Activated T-cell treated with anti-CD3 and anti-CD28 coated beads, Interleukin-2, amount 50 U/mL, for 4 hours (primary cell): ENCODE data around the gene HCAR2. TPM values are rescaled to one million over a fixed set of nuclear protein-coding genes. Genes with fewer than 3 reads are reported as not detected.
"Not testable (repeated sequence)": the region's sequence is repeated elsewhere in the genome, so short reads cannot be mapped to it uniquely, and the experiment has no call there.

Experiments
- ATAC-seq, 2 donors: fragments of 200-7000 bp; cut with Tn5 transposase; one replicate each; pipeline ENCODE4 v1.10.0; 2021
- DNase-seq: peaks from one replicate; pipeline ENCODE4 v3.0.0-alpha.2; 2020
- H3K27me3 Mint-ChIP-seq: one replicate; pipeline ENCODE4 v1.8.0; 2021; ENCODE audit warnings: low read depth, mixed read lengths
- H3K36me3 Mint-ChIP-seq: one replicate; pipeline ENCODE4 v1.8.0; 2022; ENCODE audit warnings: mixed read lengths; ENCODE audit not compliant: insufficient read depth
- H3K4me1 Mint-ChIP-seq: one replicate; pipeline ENCODE4 v1.8.0; 2021; ENCODE audit warnings: low read depth, mixed read lengths
- H3K4me3 Mint-ChIP-seq: one replicate; pipeline ENCODE4 v1.8.0; 2021; ENCODE audit warnings: mild to moderate bottlenecking, moderate library complexity, mixed read lengths
- H3K9me3 Mint-ChIP-seq: one replicate; pipeline ENCODE4 v1.8.0; 2021; ENCODE audit warnings: mixed read lengths
- total RNA-seq, 3 donors: library from RNA; stranded (reverse); gene quantifications; one replicate each; pipeline ENCODE4 v1.2.1, GENCODE V29; 2021

HCAR2 gene
- total RNA-seq, 3 donors from 2014 or later: not detected

GRCh38 chr12:122700038-122700710, 3.0 kb downstream of the HCAR2 start:
- H3K4me3 Mint-ChIP-seq, H3K27me3 Mint-ChIP-seq, H3K4me1 Mint-ChIP-seq, H3K36me3 Mint-ChIP-seq, DNase-seq, H3K9me3 Mint-ChIP-seq, ATAC-seq: not testable (repeated sequence)

GRCh38 chr12:122696922-122697321, 6.2 kb downstream of the HCAR2 start:
- H3K36me3 Mint-ChIP-seq, H3K4me3 Mint-ChIP-seq, DNase-seq, ATAC-seq, H3K9me3 Mint-ChIP-seq, H3K4me1 Mint-ChIP-seq, H3K27me3 Mint-ChIP-seq: not testable (repeated sequence)

DNA sequence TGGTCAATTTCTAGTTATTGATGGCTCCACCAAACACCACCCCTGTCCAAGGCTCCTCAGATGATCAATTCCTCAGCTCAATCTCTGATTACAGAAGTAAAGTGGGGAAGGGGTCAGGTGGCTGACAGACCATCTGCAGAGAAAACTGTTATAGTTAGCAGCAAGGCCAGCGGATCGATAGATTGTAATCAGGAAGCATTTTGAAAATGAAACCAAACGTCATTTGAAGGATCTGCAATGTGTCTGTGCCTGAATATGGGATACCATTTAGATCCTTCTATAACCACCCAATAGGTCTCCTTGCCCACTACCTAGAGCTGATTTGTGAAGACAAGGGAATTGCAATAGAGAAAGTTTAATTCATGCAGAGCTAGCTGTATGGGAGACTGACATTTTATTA, 11.6 kb downstream of the HCAR2 start:
- H3K4me1 Mint-ChIP-seq: no peaks in the 10 kb centered on the region
- no peaks in the 10 kb centered on the region for H3K9me3 Mint-ChIP-seq
- H3K36me3 Mint-ChIP-seq: no peaks in the 10 kb centered on the region
- no peak overlapping the region for H3K4me3 Mint-ChIP-seq
- no peaks in the 10 kb centered on the region for H3K27me3 Mint-ChIP-seq
- no peak for ATAC-seq
- DNase-seq: no peak

DNA sequence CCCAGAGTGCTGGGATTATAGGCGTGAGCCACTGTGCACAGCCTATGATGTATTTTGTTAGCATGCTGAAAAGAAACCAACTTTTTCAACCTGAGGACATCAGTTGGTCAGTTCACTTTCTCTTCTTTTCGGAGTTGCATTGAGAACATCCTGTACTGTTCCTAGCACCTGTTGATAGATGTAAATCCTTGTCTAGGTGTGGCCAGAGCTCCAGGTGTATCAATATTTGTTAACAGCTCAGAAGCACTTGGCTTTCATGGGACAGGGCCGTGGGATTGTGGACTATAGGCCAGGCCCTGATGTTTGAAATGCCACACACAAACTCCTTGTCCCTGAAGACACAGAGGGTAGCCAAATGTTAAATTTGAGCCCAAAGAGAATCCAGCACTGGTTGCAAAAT, 14.9 kb downstream of the HCAR2 start:
- Mint-ChIP-seq H3K9me3 (no peaks in the 10 kb centered on the region), H3K4me1 (no peaks in the 10 kb centered on the region), H3K4me3 (no peak overlapping the region), H3K36me3 (no peaks in the 10 kb centered on the region), H3K27me3 (no peaks in the 10 kb centered on the region)
- ATAC-seq (no peak), DNase-seq (no peak)

DNA sequence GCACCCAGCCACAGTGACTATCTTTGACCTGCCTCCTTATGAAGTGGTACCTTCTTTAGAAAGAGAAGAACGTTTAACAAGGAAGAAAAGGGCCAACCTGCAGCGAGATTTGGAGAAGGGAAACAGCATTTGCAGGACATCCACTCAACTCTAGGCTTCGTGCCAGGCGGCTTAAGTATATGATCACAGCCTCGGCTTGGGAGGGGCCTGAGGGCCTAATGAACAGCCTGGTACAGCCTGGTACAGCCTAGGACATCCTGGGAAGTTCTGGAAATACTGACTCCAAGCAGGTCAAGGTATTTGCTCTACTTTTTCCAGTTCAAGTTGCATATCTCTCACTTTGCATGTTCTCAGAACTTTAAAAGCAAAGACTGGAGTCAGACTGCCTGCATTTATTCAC, 16.1 kb downstream of the HCAR2 start:
- ATAC-seq (no peak), DNase-seq (no peak)
- no peaks in the 10 kb centered on the region for H3K4me1 Mint-ChIP-seq
- H3K27me3 Mint-ChIP-seq: no peaks in the 10 kb centered on the region
- no peak overlapping the region for H3K4me3 Mint-ChIP-seq
- H3K9me3 Mint-ChIP-seq: no peaks in the 10 kb centered on the region
- no peaks in the 10 kb centered on the region for H3K36me3 Mint-ChIP-seq

GRCh38 chr12:122686538-122686937, 16.6 kb downstream of the HCAR2 start:
- Mint-ChIP-seq H3K9me3 (no peaks in the 10 kb centered on the region), H3K4me3 (no peak overlapping the region), H3K36me3 (no peaks in the 10 kb centered on the region), H3K27me3 (no peaks in the 10 kb centered on the region), H3K4me1 (no peaks in the 10 kb centered on the region)
- DNase-seq (no peak), ATAC-seq (no peak)

GRCh38 chr12:122684297-122684813, 18.8 kb downstream of the HCAR2 start:
- Mint-ChIP-seq H3K36me3 (no peaks in the 10 kb centered on the region), H3K9me3 (no peaks in the 10 kb centered on the region), H3K4me1 (no peaks in the 10 kb centered on the region), H3K4me3 (no peak overlapping the region), H3K27me3 (no peaks in the 10 kb centered on the region)
- DNase-seq (no peak), ATAC-seq (no peak)

DNA sequence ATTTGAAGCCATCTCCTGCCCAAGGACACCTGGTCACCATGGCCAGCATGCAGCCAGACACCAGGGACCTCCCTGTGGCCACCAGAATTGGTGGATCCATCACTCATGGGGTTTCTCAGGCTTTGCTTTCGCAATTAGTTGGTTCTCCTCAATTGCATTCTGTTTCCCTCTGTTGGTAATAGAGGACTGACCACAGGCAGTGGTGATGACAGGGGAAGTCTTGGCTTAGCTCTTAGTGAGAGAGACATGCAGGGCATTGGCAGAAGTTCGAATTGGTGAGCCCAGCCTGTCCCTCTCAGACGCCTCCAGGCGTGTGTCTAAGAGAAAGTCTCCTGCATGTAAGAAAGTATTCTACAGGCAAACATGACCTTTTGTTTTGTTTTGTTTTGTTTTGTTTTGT, 21.3 kb downstream of the HCAR2 start:
- H3K4me3 Mint-ChIP-seq: no peak overlapping the region
- H3K4me1 Mint-ChIP-seq: no peaks in the 10 kb centered on the region
- ATAC-seq (no peak), DNase-seq (no peak)
- no peaks in the 10 kb centered on the region for H3K9me3 Mint-ChIP-seq
- H3K36me3 Mint-ChIP-seq: no peaks in the 10 kb centered on the region
- no peaks in the 10 kb centered on the region for H3K27me3 Mint-ChIP-seq

DNA sequence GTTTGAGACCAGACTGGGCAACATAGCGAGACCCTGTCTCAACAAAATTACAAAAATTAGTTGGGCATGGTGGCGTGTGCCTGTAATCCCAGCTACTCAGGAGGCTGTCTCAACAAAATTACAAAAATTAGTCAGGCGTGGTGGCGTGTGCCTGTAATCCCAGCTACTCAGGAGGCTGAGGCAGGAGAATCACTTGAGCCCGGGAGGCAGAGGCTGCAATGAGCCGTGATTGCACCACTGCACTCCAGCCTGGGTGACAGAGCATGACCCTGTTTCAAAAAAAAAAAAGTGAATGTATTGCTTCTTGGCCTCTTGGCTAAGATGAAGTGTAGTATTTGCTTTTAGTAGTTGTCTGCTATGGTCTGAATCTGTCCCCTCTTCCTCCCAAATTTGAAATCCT, 22.2 kb downstream of the HCAR2 start:
- not testable (repeated sequence) for ATAC-seq, DNase-seq, H3K9me3 Mint-ChIP-seq, H3K36me3 Mint-ChIP-seq, H3K4me3 Mint-ChIP-seq, H3K4me1 Mint-ChIP-seq, H3K27me3 Mint-ChIP-seq

GRCh38 chr12:122676781-122677180, 26.4 kb downstream of the HCAR2 start:
- not testable (repeated sequence) for DNase-seq, ATAC-seq, H3K4me1 Mint-ChIP-seq, H3K9me3 Mint-ChIP-seq, H3K27me3 Mint-ChIP-seq, H3K4me3 Mint-ChIP-seq, H3K36me3 Mint-ChIP-seq

DNA sequence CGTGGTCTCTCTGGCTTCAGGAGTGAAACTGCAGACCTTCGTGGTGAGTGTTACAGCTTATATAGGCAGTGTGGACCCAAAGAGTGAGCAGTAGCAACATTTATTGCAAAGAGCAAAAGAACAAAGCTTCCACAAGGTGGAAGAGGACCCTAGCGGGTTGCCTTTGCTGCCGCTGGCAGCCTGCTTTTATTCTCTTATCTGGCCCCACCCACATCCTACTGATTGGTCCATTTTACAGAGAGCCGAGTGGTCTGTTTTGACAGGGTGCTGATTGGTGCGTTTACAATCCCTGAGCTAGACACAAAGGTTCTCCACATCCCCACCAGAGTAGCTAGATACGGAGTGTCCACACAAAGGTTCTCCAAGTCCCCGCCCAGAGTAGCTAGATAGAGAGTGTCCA, 27.1 kb downstream of the HCAR2 start:
- ATAC-seq, H3K4me3 Mint-ChIP-seq, H3K9me3 Mint-ChIP-seq, H3K36me3 Mint-ChIP-seq, DNase-seq, H3K27me3 Mint-ChIP-seq, H3K4me1 Mint-ChIP-seq: not testable (repeated sequence)

GRCh38 chr12:122672515-122672914, 30.6 kb downstream of the HCAR2 start:
- ATAC-seq (no peak), DNase-seq (no peak)
- no peak overlapping the region for H3K4me3 Mint-ChIP-seq
- peaks cover 6% of the 10 kb centered on the region for H3K27me3 Mint-ChIP-seq
- H3K4me1 Mint-ChIP-seq: no peaks in the 10 kb centered on the region
- no peaks in the 10 kb centered on the region for H3K36me3 Mint-ChIP-seq
- no peaks in the 10 kb centered on the region for H3K9me3 Mint-ChIP-seq

- Mint-ChIP-seq H3K36me3 (no peaks in the 10 kb centered on the region), H3K27me3 (peaks cover 4% of the 10 kb centered on the region), H3K9me3 (no peaks in the 10 kb centered on the region), H3K4me1 (no peaks in the 10 kb centered on the region), H3K4me3 (no peak overlapping the region)
- no peak for DNase-seq
- no peak for ATAC-seq
Measured at GRCh38 chr12:122669397-122670070, 33.6 kb downstream of the HCAR2 start.

- no peaks in the 10 kb centered on the region for H3K9me3 Mint-ChIP-seq
- ATAC-seq: no peak
Measured at GRCh38 chr12:122668268-122668667, 34.9 kb downstream of the HCAR2 start.

GRCh38 chr12:122665759-122666158, 37.4 kb downstream of the HCAR2 start:
- H3K27me3 Mint-ChIP-seq: peaks cover 2% of the 10 kb centered on the region
- H3K36me3 Mint-ChIP-seq: no peaks in the 10 kb centered on the region
- H3K4me1 Mint-ChIP-seq: no peaks in the 10 kb centered on the region
- DNase-seq: no peak
- no peaks in the 10 kb centered on the region for H3K9me3 Mint-ChIP-seq
- ATAC-seq: no peak
- no peak overlapping the region for H3K4me3 Mint-ChIP-seq

More at GRCh38 chr12:122668268-122668667, 34.9 kb downstream of the HCAR2 start:
- Mint-ChIP-seq H3K27me3 (peaks cover 2% of the 10 kb centered on the region), H3K36me3 (no peaks in the 10 kb centered on the region), H3K4me1 (no peaks in the 10 kb centered on the region), H3K4me3 (no peak overlapping the region)
- no peak for DNase-seq
